IPS DF 4.7 (cell line): Measurements from ENCODE around the gene SLC38A9.

Experiments used
- DNase-seq: peaks from one replicate; pipeline ENCODE4 v3.0.0-alpha.2; 2013; ENCODE audit warnings: low spot score; ENCODE audit errors: extremely low read depth

SLC38A9 gene

DNA sequence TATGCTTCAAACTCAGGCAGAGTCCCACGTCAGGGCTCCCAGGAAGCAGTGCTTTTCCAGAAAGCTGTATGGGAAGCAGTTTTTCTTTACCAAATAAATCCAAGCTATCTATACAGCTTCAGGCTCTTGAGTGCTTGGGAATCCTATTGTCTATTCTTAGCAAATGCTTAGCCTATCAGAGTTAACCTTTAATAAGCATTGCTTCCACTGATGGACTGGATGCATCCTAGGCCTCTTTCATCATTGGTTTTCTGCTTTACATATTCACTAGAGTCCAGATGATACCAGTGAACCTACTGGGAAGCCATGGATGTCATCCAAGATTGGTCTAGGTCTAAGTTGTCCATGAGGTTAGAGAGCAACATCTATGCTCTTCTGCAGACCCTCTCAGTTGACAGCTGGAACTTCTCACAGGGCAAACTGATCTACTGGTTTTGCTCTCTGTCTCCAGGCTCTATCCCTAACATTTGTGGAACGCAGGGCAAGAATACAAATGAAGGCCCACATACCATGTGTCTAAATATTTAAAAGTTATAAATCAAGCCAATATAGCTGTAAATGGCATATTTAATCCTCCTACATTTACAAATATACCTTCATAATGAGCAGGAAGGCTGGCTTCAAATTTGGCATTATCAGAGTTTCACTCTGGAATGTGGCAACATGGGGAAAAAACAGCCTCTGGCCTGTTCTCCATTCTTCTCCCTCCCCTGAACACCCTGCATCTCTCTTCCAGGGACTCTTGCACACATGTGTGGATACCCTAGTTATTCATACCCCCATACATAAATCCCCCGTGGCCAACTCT, 127.5 kb downstream of the SLC38A9 start:
- no peak for DNase-seq

DNA sequence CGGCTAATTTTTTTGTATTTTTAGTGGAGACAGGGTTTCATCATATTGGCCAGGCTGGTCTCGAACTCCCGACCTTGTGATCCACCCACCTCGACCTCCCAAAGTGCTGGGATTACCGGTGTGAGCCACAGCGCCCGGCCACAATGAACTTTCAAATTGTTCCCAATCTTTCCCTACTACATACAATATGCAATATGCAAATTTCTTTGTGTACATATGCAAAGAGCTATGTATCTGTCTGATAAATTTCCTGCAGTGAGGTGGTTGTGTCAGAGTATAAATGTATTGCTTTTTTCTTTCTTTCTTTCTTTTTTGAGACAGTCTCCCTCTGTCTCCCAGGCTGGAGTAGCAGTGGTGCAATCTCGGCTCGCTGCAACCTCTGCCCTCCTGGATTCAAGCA, 128.5 kb downstream of the SLC38A9 start:
- DNase-seq = no peak

DNA sequence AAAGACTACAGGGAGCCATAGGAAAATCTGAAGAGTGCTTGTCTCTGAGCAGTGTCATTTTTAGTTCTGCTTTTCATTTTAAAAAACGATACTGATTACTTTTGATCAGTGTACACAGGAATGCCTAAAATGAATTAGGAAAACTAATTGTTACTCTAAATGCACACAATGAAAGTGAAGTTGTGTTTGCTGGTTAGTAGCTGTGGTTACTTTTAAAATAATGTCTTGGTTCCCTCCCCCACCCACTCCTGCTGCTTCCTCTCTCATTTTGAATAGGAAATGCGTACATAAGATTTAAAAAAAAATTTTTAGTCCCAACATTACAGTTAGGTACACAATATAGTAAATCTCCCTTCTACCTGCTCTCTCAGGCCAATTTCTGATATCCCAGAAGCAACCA, 129.9 kb downstream of the SLC38A9 start:
- no peak for DNase-seq

DNA sequence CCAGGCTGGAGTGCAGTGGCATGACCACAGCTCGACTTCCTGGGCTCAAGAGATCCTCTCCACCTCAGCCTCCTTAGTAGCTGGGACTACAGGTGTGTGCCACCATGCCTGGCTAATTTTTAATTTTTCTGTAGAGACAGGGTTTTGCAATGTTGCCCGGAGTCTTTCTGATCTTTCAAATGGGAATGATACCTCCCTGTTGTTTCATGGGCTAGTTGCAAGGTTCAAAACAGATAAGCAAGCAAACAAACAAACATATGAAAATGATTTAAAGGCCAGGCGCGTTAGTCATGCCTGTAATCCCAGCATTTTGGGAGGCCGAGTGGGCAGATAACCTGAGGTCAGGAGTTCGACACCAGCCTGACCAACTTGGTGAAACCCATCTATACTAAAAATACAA, 132.1 kb downstream of the SLC38A9 start:
- DNase-seq = no peak

DNA sequence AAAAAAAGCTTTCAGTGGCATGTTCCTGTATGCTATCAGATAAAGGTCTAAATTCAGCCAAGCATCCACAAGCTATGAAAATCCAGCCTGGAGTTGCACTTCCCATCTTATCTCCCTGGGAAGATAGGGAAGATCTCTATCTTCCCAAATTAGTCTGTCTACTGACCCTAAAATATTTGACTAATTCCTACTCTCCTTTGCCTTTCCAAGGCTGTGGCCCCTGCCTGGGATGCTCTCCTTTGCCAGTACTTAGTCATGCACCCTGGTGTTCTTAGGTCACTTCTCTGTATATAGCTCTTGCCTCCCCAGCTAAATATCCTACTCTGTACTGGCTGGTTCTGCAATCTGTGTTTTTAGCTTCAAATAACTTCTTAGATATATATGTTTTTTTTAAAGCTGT, 133.4 kb downstream of the SLC38A9 start:
- no peak for DNase-seq

DNA sequence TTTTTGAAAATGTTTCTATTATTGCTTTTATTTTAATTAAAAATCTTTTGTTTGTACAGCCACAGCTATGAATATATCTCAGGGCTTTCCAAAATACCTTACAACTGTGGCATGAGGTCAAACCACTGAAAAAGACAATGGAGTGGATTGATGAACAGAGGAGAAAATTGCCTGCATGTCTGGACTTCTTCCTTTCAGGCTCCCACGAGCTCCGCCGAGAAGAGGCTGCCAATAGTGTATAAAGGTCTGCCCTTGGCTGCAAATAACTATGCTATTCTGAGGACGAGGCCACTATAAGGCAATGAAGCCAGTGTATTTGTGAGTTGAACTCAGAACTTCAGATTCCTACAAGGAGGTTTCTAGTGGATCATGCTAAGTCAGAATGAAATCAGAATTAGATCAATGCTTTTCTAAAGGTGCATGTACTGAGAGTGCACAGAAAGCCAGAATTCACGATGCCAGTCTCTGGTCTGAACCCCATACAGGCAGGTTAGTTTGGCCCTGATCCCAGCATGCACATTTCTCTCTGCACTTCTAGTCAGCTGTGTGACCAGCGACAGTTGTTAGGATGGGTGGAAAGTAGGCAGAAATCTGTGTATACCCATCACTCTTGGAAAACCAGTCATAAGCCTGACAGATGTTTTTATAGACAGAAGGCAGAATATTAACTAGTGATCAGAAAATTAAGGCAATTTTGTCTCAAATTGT, 134.6 kb downstream of the SLC38A9 start:
- DNase-seq = no peak

DNA sequence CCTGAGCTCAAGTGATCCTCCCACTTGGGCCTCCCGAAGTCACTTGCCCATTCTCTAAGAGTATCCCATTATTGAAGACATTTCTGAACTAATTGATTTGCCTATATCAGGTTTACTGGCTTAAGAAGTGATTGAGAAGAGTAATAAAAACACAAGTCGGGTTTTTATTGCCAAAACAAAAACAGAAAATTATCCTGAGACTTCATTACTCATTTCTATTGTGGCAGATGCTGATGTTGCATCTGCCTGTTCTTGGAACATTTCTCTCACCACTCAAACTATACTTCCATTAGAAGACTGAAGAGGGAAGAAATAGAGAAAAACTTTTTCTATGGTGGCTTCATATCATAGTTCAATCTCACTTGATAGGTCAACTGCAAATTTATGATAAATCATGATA, 135.5 kb downstream of the SLC38A9 start:
- no peak for DNase-seq
